Skeletal muscle satellite cell (primary cell): ENCODE data around the gene SRSF2.
"Not testable (repeated sequence)": the region's sequence is repeated elsewhere in the genome, so short reads cannot be mapped to it uniquely, and the experiment has no call there.

Experiments
- H3K27me3 ChIP-seq: 2 replicates; pipeline ENCODE4 v1.7.0; 2013; ENCODE audit warnings: low read length; ENCODE audit not compliant: control insufficient read depth, insufficient read depth
- H3K36me3 ChIP-seq: 2 replicates; pipeline ENCODE4 v1.7.0; 2013; ENCODE audit warnings: mild to moderate bottlenecking, control low read depth, low read length; ENCODE audit not compliant: insufficient read depth
- H3K4me1 ChIP-seq: 2 replicates; pipeline ENCODE4 v1.7.0; 2013; ENCODE audit warnings: low read length; ENCODE audit not compliant: control insufficient read depth, insufficient read depth
- H3K4me2 ChIP-seq: 2 replicates; pipeline ENCODE4 v1.7.0; 2013; ENCODE audit warnings: mild to moderate bottlenecking, low read length
- H3K4me3 ChIP-seq: 2 replicates; pipeline ENCODE4 v1.7.0; 2013; ENCODE audit warnings: low read length
- H3K9ac ChIP-seq: 2 replicates; pipeline ENCODE4 v1.7.0; 2013; ENCODE audit warnings: mild to moderate bottlenecking, low read depth, low read length, moderate library complexity
- H3K9me3 ChIP-seq: replicated peaks from 2 replicates; pipeline ENCODE4 v1.7.0; 2013; ENCODE audit warnings: mild to moderate bottlenecking, control low read depth, low read length

Gene SRSF2

DNA sequence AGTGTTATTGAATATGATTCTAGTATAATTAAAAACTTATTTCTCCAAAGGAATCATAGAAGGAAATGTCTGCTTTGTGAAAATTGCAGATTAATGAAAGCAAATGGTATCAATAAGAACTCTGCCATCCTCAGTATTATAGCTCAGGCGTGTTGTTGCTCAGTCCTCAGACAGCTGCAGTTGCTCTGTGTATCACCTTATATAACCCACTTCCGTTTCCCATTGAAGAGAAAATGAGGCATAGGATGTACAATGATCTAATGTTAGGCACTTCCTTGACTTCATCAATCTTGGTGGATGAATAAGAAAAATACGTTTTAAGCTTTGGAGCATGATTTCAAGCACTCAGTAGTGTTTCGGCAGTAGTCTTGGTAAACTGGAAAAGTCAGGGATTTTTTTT lies 14.9 kb upstream of the SRSF2 start:
- no peaks in the 10 kb centered on the region for H3K9me3 ChIP-seq
- no peak overlapping the region for H3K4me2 ChIP-seq
- no peaks in the 10 kb centered on the region for H3K4me1 ChIP-seq
- H3K36me3 ChIP-seq, result peaks cover 12% of the 10 kb centered on the region
- no peaks in the 10 kb centered on the region for H3K27me3 ChIP-seq
- no peak overlapping the region for H3K4me3 ChIP-seq
- H3K9ac ChIP-seq, result no peak overlapping the region

DNA sequence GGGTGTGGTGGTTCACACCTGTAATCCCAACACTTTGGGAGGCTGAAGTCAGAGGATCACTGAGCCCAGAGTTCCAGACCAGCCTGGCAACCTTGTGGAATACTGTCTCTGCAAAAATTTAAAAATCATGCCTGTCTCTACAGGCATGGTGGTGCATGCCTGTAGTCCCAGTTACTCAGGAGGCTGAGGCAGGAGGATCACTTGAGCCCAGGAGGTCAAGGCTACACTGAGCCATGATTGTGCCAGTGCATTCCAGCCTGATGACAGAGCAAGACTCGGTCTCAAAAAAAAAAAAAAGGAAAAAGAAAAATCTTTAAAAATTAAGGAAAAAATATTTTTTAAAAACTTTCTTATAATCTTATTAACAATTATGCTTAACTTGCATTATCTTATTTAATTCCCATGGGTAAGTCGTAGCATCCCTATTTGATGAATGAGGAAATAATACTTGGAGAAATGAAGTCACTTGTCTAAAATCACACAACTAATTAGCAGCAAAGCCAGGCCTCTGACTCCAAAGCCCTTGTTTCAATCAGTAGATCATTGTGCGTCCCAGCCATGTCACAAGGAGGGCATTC lies 14.4 kb upstream of the SRSF2 start:
- no peak overlapping the region for H3K9ac ChIP-seq
- no peak overlapping the region for H3K4me2 ChIP-seq
- H3K4me3 ChIP-seq, result no peak overlapping the region
- peaks cover 9% of the 10 kb centered on the region for H3K36me3 ChIP-seq
- no peaks in the 10 kb centered on the region for H3K9me3 ChIP-seq
- no peaks in the 10 kb centered on the region for H3K4me1 ChIP-seq
- no peaks in the 10 kb centered on the region for H3K27me3 ChIP-seq

DNA sequence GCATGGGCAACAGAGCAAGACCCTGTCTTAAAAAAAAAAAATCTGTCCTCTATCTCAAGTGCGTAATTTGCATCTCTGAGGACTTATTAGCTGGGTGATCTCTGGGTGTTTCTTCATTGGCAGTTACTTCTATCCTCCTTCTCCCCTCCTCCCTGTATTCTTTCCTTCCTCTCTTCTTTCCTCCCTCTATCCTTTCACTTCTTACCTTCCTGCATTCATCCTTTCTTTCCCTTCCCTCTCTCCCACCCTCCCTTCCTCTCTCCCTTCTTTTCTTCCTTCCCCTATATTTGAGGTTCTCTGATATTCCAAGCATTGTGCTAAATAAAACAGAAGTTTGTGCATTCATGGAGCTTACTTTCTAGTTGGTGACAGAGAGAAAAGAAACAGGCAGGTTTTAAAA lies 11.5 kb upstream of the SRSF2 start:
- Histone ChIP-seq H3K9me3 (no peaks in the 10 kb centered on the region), H3K9ac (no peak overlapping the region), H3K27me3 (no peaks in the 10 kb centered on the region), H3K4me2 (no peak overlapping the region), H3K4me3 (no peak overlapping the region), H3K4me1 (no peaks in the 10 kb centered on the region), H3K36me3 (peaks cover 19% of the 10 kb centered on the region)

DNA sequence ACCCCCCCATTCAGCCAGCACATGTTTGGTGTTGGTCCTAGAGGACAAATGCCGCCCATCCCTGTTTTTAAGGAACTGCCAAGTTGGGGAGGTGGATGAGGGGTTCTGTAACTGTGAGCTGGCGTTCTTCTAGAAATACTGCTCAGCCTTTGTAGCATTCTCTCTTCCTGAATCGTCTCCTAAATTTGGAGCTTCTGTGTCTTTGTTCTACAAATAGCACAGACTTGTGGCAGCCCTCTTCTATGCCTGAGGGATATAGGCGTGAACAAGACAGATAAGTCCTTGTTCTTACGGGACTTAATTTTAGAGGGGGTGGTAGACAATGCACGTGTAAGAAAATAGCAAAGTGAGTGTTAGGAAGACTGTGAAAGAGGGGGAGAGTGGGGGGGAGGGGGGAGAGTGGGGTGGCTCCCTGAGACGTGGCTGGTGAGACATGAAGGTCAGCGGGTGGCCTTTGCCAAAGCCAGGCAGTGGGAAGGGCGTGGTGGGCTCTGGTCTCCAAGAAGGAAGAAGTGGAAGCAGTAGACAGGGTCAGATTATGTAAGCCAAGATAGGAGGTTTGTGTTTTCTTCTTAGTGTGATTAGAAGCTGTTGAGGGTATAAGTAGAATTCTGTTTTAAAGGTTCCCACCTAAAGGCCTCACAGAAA lies 10.7 kb upstream of the SRSF2 start:
- Histone ChIP-seq H3K4me3 (no peak overlapping the region), H3K27me3 (no peaks in the 10 kb centered on the region), H3K4me1 (peaks cover under 1% of the 10 kb centered on the region), H3K4me2 (no peak overlapping the region), H3K9me3 (no peaks in the 10 kb centered on the region), H3K36me3 (peaks cover 21% of the 10 kb centered on the region), H3K9ac (no peak overlapping the region)

DNA sequence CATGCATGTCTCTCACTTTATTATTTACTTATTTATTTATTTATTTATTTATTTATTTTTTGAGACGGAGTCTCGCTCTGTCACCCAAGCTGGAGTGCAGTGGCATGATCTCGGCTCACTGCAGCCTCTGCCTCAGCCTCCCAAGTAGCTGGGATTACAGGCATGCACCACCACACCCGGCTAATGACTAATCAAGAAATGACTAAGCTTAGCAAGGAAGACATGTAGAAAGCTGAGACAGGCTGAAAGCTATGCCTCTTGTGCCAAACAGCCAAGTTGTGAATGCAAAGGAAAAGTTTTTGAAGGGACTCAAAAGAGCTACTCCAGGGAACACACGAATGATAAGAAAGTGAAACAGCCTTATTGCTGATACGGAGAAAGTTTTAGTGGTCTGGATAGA lies 8.7 kb upstream of the SRSF2 start:
- H3K36me3 ChIP-seq, result peaks cover 30% of the 10 kb centered on the region
- not testable (repeated sequence) for H3K4me2 ChIP-seq, H3K27me3 ChIP-seq, H3K9ac ChIP-seq, H3K4me3 ChIP-seq, H3K4me1 ChIP-seq, H3K9me3 ChIP-seq

DNA sequence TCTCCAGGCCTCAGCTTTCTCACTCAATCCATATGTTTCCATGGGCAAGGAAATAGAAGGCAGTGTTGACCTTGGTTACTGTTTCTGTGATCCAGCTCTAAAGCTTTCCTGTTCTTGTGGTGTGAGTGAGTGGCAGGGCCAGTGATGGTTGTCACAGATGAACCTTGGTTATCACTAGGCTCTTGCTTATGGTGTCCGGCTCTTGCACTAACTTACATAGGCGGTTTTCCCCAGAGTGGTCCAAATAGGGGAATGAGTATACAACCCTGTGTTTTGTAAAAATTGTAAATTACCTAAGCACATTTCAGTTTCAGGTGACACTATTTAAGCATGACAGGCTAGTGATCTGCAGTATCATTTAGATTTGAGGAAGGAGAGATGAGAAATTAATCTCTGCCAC lies 7.6 kb upstream of the SRSF2 start:
- peaks cover 30% of the 10 kb centered on the region for H3K36me3 ChIP-seq
- peaks cover 8% of the 10 kb centered on the region for H3K4me1 ChIP-seq

DNA sequence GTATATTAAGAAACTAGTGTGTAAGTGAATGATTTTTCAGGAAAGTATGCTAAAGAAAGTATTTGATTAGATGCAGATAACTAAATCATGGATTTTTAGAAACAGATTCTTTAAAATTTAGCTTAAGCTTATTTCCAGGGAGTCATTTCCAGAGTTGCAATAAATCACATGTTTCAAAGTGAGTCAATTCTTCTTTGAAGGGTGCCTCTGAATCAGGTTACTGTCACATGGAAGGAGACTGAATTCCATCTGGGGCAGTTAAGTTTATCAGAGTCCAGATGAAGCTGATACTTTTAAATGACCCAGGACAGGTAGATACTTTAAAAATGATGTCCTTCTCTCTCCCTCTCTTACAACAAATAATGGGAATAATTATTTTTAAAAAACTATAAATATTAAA lies 5.8 kb upstream of the SRSF2 start:
- H3K4me2 ChIP-seq, result no peak overlapping the region
- H3K27me3 ChIP-seq, result no peaks in the 10 kb centered on the region
- H3K9me3 ChIP-seq, result no peaks in the 10 kb centered on the region
- peaks cover 30% of the 10 kb centered on the region for H3K36me3 ChIP-seq
- H3K9ac ChIP-seq, result no peak overlapping the region
- H3K4me3 ChIP-seq, result no peak overlapping the region
- H3K4me1 ChIP-seq, result peaks cover 18% of the 10 kb centered on the region

More for the DNA sequence above, 7.6 kb upstream of the SRSF2 start:
- no peaks in the 10 kb centered on the region for H3K27me3 ChIP-seq
- H3K9me3 ChIP-seq, result no peaks in the 10 kb centered on the region
- H3K4me2 ChIP-seq, result no peak overlapping the region
- H3K9ac ChIP-seq, result no peak overlapping the region
- no peak overlapping the region for H3K4me3 ChIP-seq

DNA sequence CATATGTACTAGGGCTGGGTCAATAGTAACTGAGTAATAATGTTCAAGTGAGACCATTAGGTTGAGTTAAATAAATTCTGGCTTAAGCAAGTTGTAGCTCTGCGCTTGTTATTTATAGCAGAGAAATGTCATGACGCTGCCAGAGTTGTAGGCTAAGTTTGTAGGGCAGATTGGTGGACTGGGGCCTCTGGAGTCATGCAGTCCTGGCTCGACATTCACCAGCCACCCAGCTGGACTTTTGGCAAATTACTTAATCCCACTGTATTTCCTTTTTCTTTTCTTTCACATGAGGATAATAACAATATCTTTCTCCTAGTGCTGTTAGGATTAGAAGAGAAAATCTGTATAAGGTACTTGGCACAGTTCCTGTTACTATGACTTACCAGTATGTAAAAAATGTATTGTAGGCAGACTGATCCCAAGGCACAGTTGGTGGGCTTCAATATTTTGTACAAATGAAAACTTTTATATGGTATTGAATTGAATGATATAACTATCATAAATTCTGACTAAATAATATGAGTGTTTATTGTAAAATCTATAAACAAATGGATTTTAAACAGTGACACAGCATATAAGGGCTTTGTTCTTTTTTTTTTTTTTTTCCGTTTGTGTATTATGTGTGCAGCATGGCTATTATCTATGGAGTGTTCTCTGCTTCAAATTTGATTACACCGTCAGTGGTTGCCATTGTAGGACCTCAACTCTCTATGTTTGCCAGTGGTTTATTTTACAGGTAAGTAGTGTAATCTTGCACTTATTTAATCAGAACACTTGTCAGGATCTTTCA lies 3.4 kb upstream of the SRSF2 start:
- H3K4me1 ChIP-seq, result peaks cover 18% of the 10 kb centered on the region
- peak overlapping the region; percentile 7 for H3K4me3 ChIP-seq
- H3K27me3 ChIP-seq, result no peaks in the 10 kb centered on the region
- peaks cover 40% of the 10 kb centered on the region for H3K36me3 ChIP-seq
- no peak overlapping the region for H3K9ac ChIP-seq
- H3K9me3 ChIP-seq, result no peaks in the 10 kb centered on the region
- peak overlapping the region; percentile 64 for H3K4me2 ChIP-seq

DNA sequence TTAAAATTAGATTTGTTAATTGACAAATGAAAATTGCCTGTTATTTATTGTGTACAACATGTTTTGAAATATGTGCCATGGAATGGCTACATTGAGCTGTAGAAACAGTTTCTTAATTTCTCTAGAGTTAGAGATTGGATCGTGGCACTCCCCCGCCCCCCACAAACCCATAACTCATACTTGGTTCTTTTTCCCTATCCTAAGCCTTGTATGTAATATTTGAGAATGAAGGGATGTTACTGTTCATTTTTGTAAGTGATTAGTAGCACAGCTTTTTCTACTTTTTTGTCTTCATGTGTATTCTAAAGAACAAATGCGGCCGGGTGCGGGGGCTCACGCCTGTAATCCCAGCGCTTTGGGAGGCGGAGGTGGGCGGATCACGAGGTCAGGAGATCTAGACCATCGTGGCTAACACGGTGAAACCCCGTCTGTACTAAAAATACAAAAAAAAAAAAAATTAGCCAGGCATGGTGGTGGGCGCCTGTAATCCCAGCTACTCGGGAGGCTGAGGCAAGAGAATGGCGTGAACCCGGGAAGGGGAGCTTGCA lies 2.5 kb upstream of the SRSF2 start:
- not testable (repeated sequence) for H3K27me3 ChIP-seq, H3K4me3 ChIP-seq, H3K9me3 ChIP-seq
- peaks cover 22% of the 10 kb centered on the region for H3K4me1 ChIP-seq
- H3K9ac ChIP-seq, result peak overlapping the region; percentile 95
- H3K36me3 ChIP-seq, result peaks cover 40% of the 10 kb centered on the region
- peak overlapping the region; percentile 94 for H3K4me2 ChIP-seq

DNA sequence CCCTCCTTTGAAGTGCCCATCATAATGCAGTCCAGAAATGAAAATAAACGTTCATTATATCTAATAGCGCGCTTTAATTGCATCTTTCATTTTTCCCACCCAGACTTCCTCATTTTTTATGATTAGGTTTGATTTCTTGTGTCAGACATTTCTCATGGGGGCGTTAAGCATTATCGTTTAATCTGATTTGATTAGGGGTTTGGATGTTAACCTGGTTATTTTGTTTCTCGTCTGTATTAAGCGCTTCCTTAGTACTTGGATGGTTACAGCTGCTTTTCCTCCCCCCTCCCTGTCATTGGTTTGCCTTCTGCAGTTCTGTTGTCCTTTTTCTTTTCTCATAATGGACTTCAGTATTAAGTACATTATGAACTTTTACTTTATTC lies 1.3 kb upstream of the SRSF2 start:
- Histone ChIP-seq H3K4me1 (peaks cover 34% of the 10 kb centered on the region), H3K9ac (peak overlapping the region; percentile 95), H3K27me3 (no peaks in the 10 kb centered on the region)

DNA sequence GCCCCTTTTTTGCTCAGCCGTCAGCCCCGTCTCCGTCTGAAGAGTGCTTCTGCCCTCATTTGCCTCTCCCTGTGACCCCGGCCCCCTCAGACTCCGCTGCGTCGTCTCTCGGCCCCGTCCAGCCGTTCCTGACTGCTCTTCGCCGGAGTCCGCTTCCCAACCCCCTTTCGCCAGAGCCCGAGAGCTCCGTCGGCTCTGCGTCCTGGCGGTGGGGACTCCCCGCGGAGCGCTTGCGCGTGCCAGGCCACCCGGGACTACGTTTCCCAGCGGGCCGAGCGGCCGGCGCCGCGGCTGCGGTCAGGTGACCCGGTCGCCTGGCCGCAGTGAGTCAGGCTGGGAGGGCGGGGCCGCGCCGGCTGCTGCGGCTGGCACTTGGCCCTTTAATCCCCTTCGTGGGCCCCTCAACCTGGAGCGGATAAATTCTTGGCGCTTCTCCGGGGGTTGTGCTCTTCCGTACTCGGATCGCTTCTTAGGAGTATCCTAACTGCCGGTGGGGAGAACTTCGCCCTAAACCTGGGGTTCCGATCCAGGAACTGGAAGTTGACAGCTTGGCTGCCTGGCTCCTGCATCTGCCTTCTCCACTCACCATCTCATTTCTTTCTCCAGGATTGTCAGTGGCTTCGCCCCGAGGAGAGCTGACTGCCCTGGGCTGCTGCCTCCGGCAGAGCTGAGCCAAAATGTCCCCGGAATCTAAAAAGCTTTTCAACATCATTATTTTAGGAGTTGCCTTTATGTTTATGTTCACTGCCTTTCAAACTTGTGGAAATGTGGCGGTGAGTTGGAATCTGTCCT lies 741 bp upstream of the SRSF2 start, which contains the start of gene MFSD11:
Gene MFSD11, plus strand, starts transcription at position 444 of the 792 bp plus-strand sequence. Its CDS starts 234 bp downstream, at position 678.
- Histone ChIP-seq H3K9ac (peak within 1 kb of the TSS; percentile 99), H3K4me3 (peak within 1 kb of the TSS; percentile 99), H3K4me1 (peaks cover 39% of the 10 kb centered on the region), H3K4me2 (peak within 1 kb of the TSS; percentile 94), H3K36me3 (peaks cover 46% of the 10 kb centered on the region), H3K27me3 (no peaks in the 10 kb centered on the region), H3K9me3 (no peaks in the 10 kb centered on the region)

More for the DNA sequence above, 1.3 kb upstream of the SRSF2 start:
- H3K4me2 ChIP-seq, result peak overlapping the region; percentile 94
- peaks cover 42% of the 10 kb centered on the region for H3K36me3 ChIP-seq
- H3K9me3 ChIP-seq, result no peaks in the 10 kb centered on the region
- peak overlapping the region; percentile 99 for H3K4me3 ChIP-seq
